Right atrium auricular region (tissue), 2 donors: ENCODE data around the gene MAML2. TPM values are rescaled to one million over a fixed set of nuclear protein-coding genes. Genes with fewer than 3 reads are reported as not detected.

ENCODE experiments used
- DNase-seq: peaks from one replicate; pipeline ENCODE4 v3.0.0-alpha.2; 2019; ENCODE audit warnings: low spot score
- H3K27ac ChIP-seq, 2 donors: fragments of 200-600 bp; sonication (generic); 1 replicate in 1 of 2; 2 replicates in 1 of 2; pipeline ENCODE4 v1.5.1; 2016 to 2019
- H3K27me3 ChIP-seq, 2 donors: fragments of 200-600 bp; sonication (generic); one replicate each; pipeline versions ENCODE4 v1.5.1 to v1.6.0; 2017 to 2019
- H3K36me3 ChIP-seq: fragments of 200-600 bp; sonication (generic); one replicate; pipeline ENCODE4 v1.5.1; 2016
- H3K4me1 ChIP-seq, 2 donors: fragments of 200-600 bp; sonication (generic); one replicate each; pipeline versions ENCODE4 v1.5.1 to v1.6.0; 2017 to 2019
- H3K4me3 ChIP-seq, 2 donors: fragments of 200-600 bp; sonication (generic); 1 replicate in 1 of 2; 2 replicates in 1 of 2; pipeline ENCODE4 v1.5.1; 2017 to 2019; ENCODE audit warnings: mild to moderate bottlenecking in 1 of 2, moderate library complexity in 1 of 2
- H3K9me3 ChIP-seq, 2 donors: fragments of 200-600 bp; sonication (generic); one replicate each; pipeline ENCODE4 v1.5.1; 2019
- total RNA-seq, 2 donors: library from RNA; depleted of rRNA; stranded (reverse); fragments of >200 nt; gene quantifications; one replicate each; pipeline ENCODE4 v1.1.0, GENCODE V29; 2016
- TF ChIP-seq, protein P1 (sequence below), 2 donors: fragments of 200-600 bp; sonication (generic); IDR thresholded peaks; one replicate each; pipeline ENCODE4 v1.5.1; 2019; ENCODE audit warnings: antibody characterized with exemption in 2 of 2

Gene MAML2
- total RNA-seq, 2 donors from 2014 or later = 7.6 to 16.6 TPM

DNA sequence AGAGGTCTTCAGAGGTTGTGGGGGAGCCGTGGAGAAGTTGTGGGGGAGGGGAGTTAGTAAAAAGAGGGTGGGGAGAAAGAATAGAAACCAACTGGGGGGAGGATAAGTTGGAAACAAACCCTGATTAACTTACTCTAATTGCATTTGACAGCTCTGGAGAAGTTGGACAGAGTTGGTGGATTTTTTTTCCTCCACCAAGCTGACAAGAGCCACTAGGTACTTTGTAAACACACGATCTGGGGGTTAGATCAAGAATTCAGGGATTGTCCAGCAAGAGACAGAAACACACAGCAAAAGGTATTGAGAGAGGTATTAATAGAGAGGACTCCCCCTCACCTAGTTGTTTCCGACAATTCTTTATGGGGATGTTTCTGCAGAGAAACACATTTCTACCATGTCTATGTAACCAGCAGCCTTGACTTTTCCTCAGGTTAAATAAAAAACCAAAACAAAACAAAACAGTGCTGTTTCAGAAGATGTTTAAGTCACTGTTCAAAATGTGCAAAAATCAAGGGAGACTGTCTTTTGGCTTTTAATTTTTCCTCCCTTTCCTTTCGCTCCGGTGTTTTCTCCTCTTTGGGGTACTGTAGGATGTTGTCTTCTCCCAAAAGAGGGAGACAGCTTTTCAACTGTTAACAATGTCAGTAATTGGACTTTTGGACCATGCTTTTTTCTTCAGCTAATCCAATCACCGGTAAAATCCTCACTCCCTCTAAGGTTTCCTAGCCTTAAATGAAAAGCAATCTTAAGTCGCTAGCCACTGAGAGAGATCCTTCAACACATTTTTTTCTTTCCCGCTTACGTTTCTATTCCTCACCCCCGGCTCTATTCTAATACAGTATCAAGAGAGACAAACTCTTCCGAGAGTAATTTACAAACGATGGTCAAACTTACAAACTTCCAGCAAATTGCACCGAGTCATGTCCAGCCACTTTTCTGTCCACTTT, 708 bp downstream of the MAML2 start:
- TF ChIP-seq, protein P1, sequence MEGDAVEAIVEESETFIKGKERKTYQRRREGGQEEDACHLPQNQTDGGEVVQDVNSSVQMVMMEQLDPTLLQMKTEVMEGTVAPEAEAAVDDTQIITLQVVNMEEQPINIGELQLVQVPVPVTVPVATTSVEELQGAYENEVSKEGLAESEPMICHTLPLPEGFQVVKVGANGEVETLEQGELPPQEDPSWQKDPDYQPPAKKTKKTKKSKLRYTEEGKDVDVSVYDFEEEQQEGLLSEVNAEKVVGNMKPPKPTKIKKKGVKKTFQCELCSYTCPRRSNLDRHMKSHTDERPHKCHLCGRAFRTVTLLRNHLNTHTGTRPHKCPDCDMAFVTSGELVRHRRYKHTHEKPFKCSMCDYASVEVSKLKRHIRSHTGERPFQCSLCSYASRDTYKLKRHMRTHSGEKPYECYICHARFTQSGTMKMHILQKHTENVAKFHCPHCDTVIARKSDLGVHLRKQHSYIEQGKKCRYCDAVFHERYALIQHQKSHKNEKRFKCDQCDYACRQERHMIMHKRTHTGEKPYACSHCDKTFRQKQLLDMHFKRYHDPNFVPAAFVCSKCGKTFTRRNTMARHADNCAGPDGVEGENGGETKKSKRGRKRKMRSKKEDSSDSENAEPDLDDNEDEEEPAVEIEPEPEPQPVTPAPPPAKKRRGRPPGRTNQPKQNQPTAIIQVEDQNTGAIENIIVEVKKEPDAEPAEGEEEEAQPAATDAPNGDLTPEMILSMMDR (IDR thresholded peaks at IDR 0.05) = peak in 1 of 2 donors; percentile 6
- Histone ChIP-seq H3K4me1 (peaks cover 0 to 48% of the 10 kb centered on the region in 2 donors), H3K27ac (peak overlapping the region; percentile 83 to 91), H3K27me3 (no peaks in the 10 kb centered on the region), H3K9me3 (no peaks in the 10 kb centered on the region), H3K36me3 (no peaks in the 10 kb centered on the region), H3K4me3 (peak overlapping the region; percentile 69 to 71)
- no peak for DNase-seq

DNA sequence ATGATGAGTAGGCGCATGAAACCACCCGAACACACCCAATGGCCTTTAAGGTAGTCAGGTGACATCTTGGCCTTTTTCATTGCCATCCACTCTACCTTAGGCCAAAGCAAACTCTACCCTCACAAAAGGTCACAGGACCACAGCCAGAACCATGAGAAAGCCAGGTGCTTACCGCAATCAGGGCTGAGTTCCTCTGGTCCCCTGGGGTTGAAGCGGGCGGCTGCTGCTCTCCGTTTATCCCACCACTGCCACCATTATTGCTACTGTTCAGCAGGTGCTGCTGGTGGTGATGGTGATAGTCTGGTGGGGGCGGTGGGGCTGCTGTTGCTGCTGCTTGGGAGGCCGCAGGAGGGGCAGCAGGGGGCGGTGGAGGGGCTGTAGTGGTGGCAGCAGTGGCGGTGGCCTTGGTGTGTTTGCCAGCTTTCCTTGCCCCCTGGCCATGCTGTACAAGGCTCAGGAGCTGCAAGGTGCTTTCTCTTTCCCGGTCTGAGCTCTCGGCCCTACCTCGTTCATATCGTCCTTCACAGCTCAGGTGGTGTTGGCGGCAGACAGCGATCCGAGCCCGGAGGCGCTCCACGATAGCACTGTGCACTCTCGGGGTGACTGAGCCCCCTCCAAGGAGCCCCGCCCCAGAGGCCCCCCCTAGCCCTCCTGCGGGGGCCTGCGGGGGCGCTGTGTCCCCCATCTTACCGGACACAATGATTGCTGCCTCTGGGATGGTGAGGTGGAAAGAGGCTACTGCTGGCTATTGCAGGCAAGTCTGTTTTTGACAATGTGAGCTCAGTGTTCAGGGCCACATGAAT, 1.6 kb downstream of the MAML2 start:
- DNase-seq = peak; percentile 62
- peak overlapping the region; percentile 69 to 71 for H3K4me3 ChIP-seq
- H3K27me3 ChIP-seq = no peaks in the 10 kb centered on the region
- peaks cover 0 to 57% of the 10 kb centered on the region in 2 donors for H3K4me1 ChIP-seq
- no peaks in the 10 kb centered on the region for H3K9me3 ChIP-seq
- TF ChIP-seq, protein P1 (IDR thresholded peaks at IDR 0.05) = peak; percentile 25 to 69
- peak overlapping the region; percentile 83 to 91 for H3K27ac ChIP-seq
- no peaks in the 10 kb centered on the region for H3K36me3 ChIP-seq

DNA sequence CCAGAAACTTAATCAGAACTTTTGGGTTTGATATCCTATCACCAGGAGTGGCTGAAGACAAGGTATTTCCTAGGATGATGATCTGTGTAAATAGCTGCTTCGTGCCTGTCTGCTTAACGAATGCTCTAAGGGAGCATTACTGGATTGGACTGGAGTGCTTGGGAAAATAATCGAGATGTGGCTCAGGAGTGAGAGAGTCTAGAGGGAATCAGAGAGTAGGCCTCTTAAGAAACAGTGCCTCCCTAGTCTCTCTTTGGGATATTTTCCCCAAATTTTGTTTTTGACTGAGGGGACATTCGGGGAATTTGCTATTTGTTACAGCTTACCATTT, 2.5 kb downstream of the MAML2 start:
- H3K27ac ChIP-seq = peak overlapping the region; percentile 83 to 91
- peak overlapping the region; percentile 69 to 71 for H3K4me3 ChIP-seq
- no peak for DNase-seq
- H3K36me3 ChIP-seq = no peaks in the 10 kb centered on the region
- peaks cover 0 to 64% of the 10 kb centered on the region in 2 donors for H3K4me1 ChIP-seq
- H3K27me3 ChIP-seq = no peaks in the 10 kb centered on the region
- H3K9me3 ChIP-seq = no peaks in the 10 kb centered on the region
- TF ChIP-seq, protein P1 (IDR thresholded peaks at IDR 0.05) = no peak

DNA sequence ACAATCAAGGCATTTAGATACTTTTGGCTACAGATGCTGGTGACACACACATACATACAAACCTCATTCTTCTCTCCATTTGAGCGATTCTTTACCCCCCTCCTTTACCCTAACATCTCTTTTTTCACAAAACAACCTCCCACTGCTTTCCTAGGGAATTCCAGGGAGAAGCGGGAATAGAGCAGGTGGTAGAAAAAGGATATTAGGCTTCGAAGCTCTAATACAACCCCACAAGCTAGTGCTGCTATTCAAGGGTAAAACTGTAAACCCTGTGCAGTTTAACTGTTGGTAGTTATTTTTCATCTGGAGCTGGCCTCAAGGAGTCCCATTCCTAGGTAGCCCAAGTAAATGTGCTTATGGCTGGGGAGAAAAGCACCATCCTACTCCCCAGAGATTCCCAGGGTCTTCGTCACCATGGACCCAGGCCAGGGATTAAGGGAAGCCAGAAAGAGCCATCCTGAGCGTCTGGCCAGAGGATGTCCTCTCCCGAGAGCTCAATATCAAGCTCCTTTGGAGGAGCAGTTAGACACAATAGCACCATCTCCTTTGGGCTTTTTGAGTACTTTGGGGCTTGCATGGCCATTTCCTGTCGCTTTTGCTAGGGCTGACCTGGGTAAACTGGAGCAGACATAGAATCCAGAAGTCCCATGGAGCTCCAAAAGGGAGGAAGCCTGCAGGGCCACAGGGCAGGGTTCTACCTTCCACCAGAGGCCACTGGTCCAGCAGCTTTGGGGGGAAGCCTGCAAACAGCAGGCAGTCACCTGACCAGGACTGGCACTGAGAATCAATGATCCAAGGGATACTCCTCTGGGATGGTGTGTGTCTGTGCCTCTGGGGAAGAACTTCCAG, 3.1 kb downstream of the MAML2 start:
- H3K4me3 ChIP-seq = peak overlapping the region; percentile 69 to 71
- DNase-seq = no peak
- peaks cover 0 to 64% of the 10 kb centered on the region in 2 donors for H3K4me1 ChIP-seq
- no peaks in the 10 kb centered on the region for H3K27me3 ChIP-seq
- TF ChIP-seq, protein P1 (IDR thresholded peaks at IDR 0.05) = no peak
- no peaks in the 10 kb centered on the region for H3K9me3 ChIP-seq
- no peaks in the 10 kb centered on the region for H3K36me3 ChIP-seq
- H3K27ac ChIP-seq = peak overlapping the region; percentile 83 to 91
